Activated CD4-positive, alpha-beta T cell treated with anti-CD3 and anti-CD28 coated beads, Interleukin-2, amount 50 U/mL, for 48 hours (primary cell): ENCODE results near the gene BAMBI.
"Not testable (repeated sequence)": the region's sequence is repeated elsewhere in the genome, so short reads cannot be mapped to it uniquely, and the experiment has no call there.

Source experiments
- DNase-seq, 2 experiments: peaks; one replicate each; pipeline ENCODE4 v3.0.0-alpha.2; 2020

The BAMBI gene

GRCh38 chr10:28676968-28677887 lies at the start of gene BAMBI:
BAMBI (plus strand) TSS chr10:28677521; CDS start chr10:28677898, 377 bp downstream.
- DNase-seq = peak; percentile 87 to 90

- peak; percentile 77 to 81 for DNase-seq
Measured at GRCh38 chr10:28628184-28628893, 49.0 kb upstream of the BAMBI start.

- DNase-seq = no peak
Measured at GRCh38 chr10:28631896-28632583, 45.3 kb upstream of the BAMBI start.

GRCh38 chr10:28632584-28632945 lies 44.8 kb upstream of the BAMBI start:
- DNase-seq = no peak

GRCh38 chr10:28633750-28634149 lies 43.6 kb upstream of the BAMBI start:
- no peak for DNase-seq

- DNase-seq = no peak
Measured at GRCh38 chr10:28637346-28637745, 40.0 kb upstream of the BAMBI start.

GRCh38 chr10:28638392-28638791 lies 38.9 kb upstream of the BAMBI start:
- DNase-seq = no peak

- no peak for DNase-seq
Measured at GRCh38 chr10:28640551-28640950, 36.8 kb upstream of the BAMBI start.

GRCh38 chr10:28644647-28645046 lies 32.7 kb upstream of the BAMBI start:
- DNase-seq = no peak

GRCh38 chr10:28652106-28652505 lies 25.2 kb upstream of the BAMBI start:
- no peak for DNase-seq

GRCh38 chr10:28652703-28653102 lies 24.6 kb upstream of the BAMBI start:
- no peak for DNase-seq

- not testable (repeated sequence) for DNase-seq
Measured at GRCh38 chr10:28658824-28659223, 18.5 kb upstream of the BAMBI start.

GRCh38 chr10:28661035-28661434 lies 16.3 kb upstream of the BAMBI start:
- no peak for DNase-seq

GRCh38 chr10:28663576-28664368 lies 13.5 kb upstream of the BAMBI start:
- peak; percentile 68 to 74 for DNase-seq

- no peak for DNase-seq
Measured at GRCh38 chr10:28664369-28664740, 13.0 kb upstream of the BAMBI start.

- DNase-seq = no peak
Measured at GRCh38 chr10:28666751-28667467, 10.4 kb upstream of the BAMBI start.

GRCh38 chr10:28668363-28669226 lies 8.7 kb upstream of the BAMBI start:
- peak; percentile 58 to 66 for DNase-seq

GRCh38 chr10:28669227-28670173 lies 7.8 kb upstream of the BAMBI start:
- no peak for DNase-seq

- DNase-seq = no peak
Measured at GRCh38 chr10:28674782-28675181, 2.5 kb upstream of the BAMBI start.
